CD8-positive, alpha-beta memory T cell (primary cell): ENCODE results near the gene PML. TPM values are rescaled to one million over a fixed set of nuclear protein-coding genes. Genes with fewer than 3 reads are reported as not detected.

Experiments used
- CTCF ChIA-PET: fragments of 350-600 bp; sonication (Branson Sonifier 250); formaldehyde crosslinking; loops from one replicate; lab custom pipeline; 2021; ENCODE audit warnings: antibody characterized with exemption; lab: Charles Lee
- POLR2A ChIA-PET: fragments of 350-600 bp; sonication (Branson Sonifier 250); formaldehyde crosslinking; loops from one replicate; lab custom pipeline; 2021; ENCODE audit warnings: antibody characterized with exemption; lab: Charles Lee
- DNase-seq, 5 donors: peaks; one replicate each; pipeline versions ENCODE4 v3.0.0 to v3.0.0-alpha.2; 2020 to 2022; ENCODE audit warnings: mixed read lengths in 1 of 5
- H3K27ac ChIP-seq: one replicate; pipeline ENCODE4 v1.7.0; 2013; ENCODE audit warnings: low read depth, mild to moderate bottlenecking, low read length, moderate library complexity
- H3K27me3 ChIP-seq: 2 replicates; pipeline ENCODE4 v1.7.0; 2013; ENCODE audit warnings: low read length, mild to moderate bottlenecking; ENCODE audit not compliant: insufficient read depth, poor library complexity, severe bottlenecking
- H3K36me3 ChIP-seq: 2 replicates; pipeline ENCODE4 v1.7.0; 2013; ENCODE audit warnings: mild to moderate bottlenecking, low read length, moderate library complexity; ENCODE audit not compliant: insufficient read depth
- H3K4me1 ChIP-seq: 2 replicates; pipeline ENCODE4 v1.7.0; 2013; ENCODE audit warnings: mild to moderate bottlenecking, low read length, moderate library complexity; ENCODE audit not compliant: insufficient read depth
- H3K4me3 ChIP-seq: 2 replicates; pipeline ENCODE4 v1.7.0; 2013; ENCODE audit warnings: mild to moderate bottlenecking, low read length
- H3K9me3 ChIP-seq: 2 replicates; pipeline ENCODE4 v1.7.0; 2013; ENCODE audit warnings: mild to moderate bottlenecking, low read length
- H3K27ac Mint-ChIP-seq, 8 donors: one replicate each; pipeline ENCODE4 v1.8.0; 2020 to 2021; ENCODE audit warnings: mixed read lengths in 8 of 8, mild to moderate bottlenecking in 6 of 8, inconsistent platforms in 3 of 8, moderate library complexity in 3 of 8
- H3K27me3 Mint-ChIP-seq, 2 donors: one replicate each; pipeline ENCODE4 v1.8.0; 2020 to 2021; ENCODE audit warnings: mixed read lengths in 2 of 2, mild to moderate bottlenecking in 1 of 2, moderate library complexity in 1 of 2
- H3K36me3 Mint-ChIP-seq, 3 donors: one replicate each; pipeline ENCODE4 v1.8.0; 2020 to 2021; ENCODE audit warnings: mixed read lengths in 3 of 3, inconsistent platforms in 1 of 3, mild to moderate bottlenecking in 1 of 3
- H3K4me1 Mint-ChIP-seq, 3 donors: one replicate each; pipeline ENCODE4 v1.8.0; 2020 to 2021; ENCODE audit warnings: mixed read lengths in 3 of 3, inconsistent platforms in 1 of 3, mild to moderate bottlenecking in 1 of 3
- H3K4me3 Mint-ChIP-seq, 7 donors: one replicate each; pipeline ENCODE4 v1.8.0; 2020 to 2021; ENCODE audit warnings: mixed read lengths in 7 of 7, mild to moderate bottlenecking in 6 of 7, moderate library complexity in 4 of 7, inconsistent platforms in 2 of 7
- H3K9me3 Mint-ChIP-seq, 5 donors: one replicate each; pipeline ENCODE4 v1.8.0; 2020 to 2022; ENCODE audit warnings: mixed read lengths in 5 of 5, mild to moderate bottlenecking in 3 of 5, moderate library complexity in 2 of 5, inconsistent platforms in 1 of 5
- polyA plus RNA-seq: library from polyadenylated mRNA; unstranded; fragments of 300-500 nt; fragmentation: Illumina TruSeq; gene quantifications from one replicate; pipeline ENCODE4 v1.2.3, GENCODE V29; 2021
- total RNA-seq, 2 experiments: library from RNA; stranded (reverse); gene quantifications; one replicate each; pipeline ENCODE4 v1.2.3, GENCODE V29; 2021

Gene PML
- total and polyA plus RNA-seq, 3 experiments from 2014 or later = 32.3 to 37.4 (median 35.5) TPM

DNA sequence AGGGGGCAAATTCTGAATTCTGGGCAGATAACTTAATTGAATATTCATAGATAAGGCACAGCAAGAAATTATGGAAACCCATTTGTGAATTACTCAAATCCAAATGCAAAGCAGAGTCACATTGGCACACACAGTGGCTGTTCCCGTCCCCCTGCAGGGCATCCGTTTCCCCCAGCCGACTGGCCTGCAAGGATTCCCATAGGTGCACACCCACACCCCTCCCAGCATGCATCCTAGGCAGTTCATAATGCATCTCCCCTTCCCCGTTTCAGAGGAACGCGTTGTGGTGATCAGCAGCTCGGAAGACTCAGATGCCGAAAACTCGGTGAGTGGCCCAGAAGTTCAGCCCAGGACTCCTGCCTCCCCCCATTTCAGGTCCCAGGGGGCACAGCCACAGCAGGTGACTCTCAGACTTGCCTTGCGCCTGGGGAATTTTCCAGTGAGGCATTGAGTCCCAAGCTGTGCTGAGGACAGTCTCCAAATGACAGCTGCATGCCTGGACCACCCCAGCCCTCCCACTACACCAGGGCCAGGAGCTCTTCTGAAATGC, 39.8 kb downstream of the PML start:
- Histone ChIP-seq H3K9me3 (no peaks in the 10 kb centered on the region), H3K27ac (no peak overlapping the region), H3K4me3 (no peak overlapping the region), H3K4me1 (no peaks in the 10 kb centered on the region), H3K27me3 (no peaks in the 10 kb centered on the region), H3K36me3 (peaks cover 31% of the 10 kb centered on the region)
- no peak for DNase-seq
- Mint-ChIP-seq H3K4me1 (no peaks in the 10 kb centered on the region), H3K4me3 (no peak overlapping the region), H3K27ac (no peak overlapping the region), H3K9me3 (no peaks in the 10 kb centered on the region), H3K27me3 (no peaks in the 10 kb centered on the region), H3K36me3 (peaks cover 0 to 83% (median 12%) of the 10 kb centered on the region in 3 donors)
- ChIA-PET POLR2A (no interaction called here), CTCF (no interaction called here)

DNA sequence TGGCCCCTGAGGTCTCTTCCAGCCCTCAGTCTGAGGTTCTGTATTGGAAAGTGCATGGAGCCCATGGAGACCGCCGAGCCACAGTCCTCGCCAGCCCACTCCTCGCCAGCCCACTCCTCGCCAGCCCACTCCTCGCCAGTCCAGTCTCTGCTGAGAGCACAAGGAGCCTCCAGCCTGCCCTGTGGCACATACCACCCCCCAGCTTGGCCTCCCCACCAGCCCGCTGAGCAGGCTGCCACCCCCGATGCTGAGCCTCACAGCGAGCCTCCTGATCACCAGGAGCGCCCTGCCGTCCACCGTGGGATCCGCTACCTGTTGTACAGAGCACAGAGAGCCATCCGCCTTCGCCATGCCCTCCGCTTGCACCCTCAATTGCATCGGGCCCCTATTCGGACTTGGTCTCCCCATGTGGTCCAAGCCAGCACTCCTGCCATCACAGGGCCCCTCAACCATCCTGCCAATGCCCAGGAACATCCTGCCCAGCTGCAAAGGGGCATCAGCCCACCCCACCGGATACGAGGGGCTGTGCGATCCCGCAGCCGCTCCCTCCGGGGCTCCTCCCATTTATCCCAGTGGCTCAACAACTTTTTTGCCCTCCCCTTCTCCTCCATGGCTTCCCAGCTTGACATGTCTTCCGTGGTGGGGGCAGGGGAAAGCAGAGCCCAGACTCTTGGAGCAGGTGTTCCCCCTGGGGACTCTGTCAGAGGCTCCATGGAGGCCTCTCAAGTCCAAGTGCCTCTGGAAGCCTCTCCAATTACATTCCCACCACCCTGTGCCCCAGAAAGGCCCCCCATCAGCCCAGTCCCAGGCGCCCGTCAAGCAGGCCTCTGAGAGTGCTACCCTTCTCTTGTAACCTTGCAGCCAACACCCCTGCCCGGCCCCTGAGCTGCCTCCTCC, 40.9 kb downstream of the PML start:
- no peaks in the 10 kb centered on the region for H3K9me3 ChIP-seq
- no peaks in the 10 kb centered on the region for H3K27me3 ChIP-seq
- no peak overlapping the region for H3K4me3 ChIP-seq
- H3K27ac ChIP-seq = no peak overlapping the region
- Mint-ChIP-seq H3K27ac (peak overlapping the region in 2 of 8 donors; percentile 27 to 35), H3K9me3 (no peaks in the 10 kb centered on the region), H3K27me3 (no peaks in the 10 kb centered on the region), H3K4me1 (no peaks in the 10 kb centered on the region), H3K4me3 (peak overlapping the region in 1 of 7 donors; percentile 40), H3K36me3 (peaks cover 0 to 79% (median 10%) of the 10 kb centered on the region in 3 donors)
- ChIA-PET CTCF (no interaction called here), POLR2A (no interaction called here)
- H3K4me1 ChIP-seq = no peaks in the 10 kb centered on the region
- peaks cover 31% of the 10 kb centered on the region for H3K36me3 ChIP-seq
- DNase-seq = no peak

DNA sequence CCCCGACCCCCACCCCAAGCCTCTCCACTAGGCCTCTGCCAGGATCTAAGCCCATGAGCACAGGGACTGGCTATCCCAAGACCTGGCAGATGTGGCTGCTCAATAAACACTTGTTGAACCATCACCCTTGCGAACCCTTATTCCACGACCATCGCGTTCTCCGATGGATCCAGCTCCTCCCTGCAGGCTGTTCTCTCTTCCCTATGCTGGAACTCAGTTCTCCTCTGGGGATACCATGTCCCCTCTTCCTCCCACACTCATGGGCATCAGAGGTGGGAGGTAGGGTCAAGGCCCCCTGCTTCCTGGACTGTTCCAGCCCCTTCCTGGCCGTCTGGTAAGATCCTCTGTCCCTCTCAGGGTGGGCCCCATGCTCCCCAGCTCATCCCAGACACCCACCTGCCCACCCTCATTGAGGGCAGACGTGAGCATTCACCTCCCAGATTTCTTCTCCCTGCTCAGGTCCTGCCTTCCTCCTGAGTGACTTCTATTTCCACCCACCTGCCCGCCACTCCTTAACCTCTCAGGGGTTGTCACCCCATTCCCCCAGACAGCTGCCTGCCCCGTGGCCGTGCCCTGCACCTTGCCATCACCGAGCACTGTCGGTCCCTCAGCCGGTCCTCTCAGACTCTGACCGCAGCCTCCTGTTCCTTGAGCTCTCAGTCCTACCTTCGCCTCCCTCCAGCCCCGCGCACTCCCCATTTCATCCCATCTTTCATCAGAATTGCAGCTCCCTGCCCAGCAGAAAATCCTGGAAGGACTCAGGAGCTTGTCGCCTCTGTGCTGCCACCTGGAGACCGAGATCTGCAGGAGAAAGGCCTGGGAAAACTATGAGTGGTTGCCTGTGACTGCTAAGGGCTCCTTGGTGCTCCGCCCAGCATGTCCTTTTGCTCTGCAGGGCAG, 42.0 kb downstream of the PML start:
- no peak overlapping the region for H3K4me3 Mint-ChIP-seq
- peak overlapping the region in 3 of 8 donors; percentile 17 to 82 (median 38) for H3K27ac Mint-ChIP-seq
- Histone ChIP-seq H3K27ac (no peak overlapping the region), H3K27me3 (no peaks in the 10 kb centered on the region), H3K9me3 (no peaks in the 10 kb centered on the region), H3K4me1 (no peaks in the 10 kb centered on the region), H3K4me3 (no peak overlapping the region), H3K36me3 (peaks cover 31% of the 10 kb centered on the region)
- no peak for DNase-seq
- ChIA-PET CTCF (no interaction called here), POLR2A (no interaction called here)
- no peaks in the 10 kb centered on the region for H3K27me3 Mint-ChIP-seq
- no peaks in the 10 kb centered on the region for H3K9me3 Mint-ChIP-seq
- H3K36me3 Mint-ChIP-seq = peaks cover 0 to 76% (median 8%) of the 10 kb centered on the region in 3 donors
- no peaks in the 10 kb centered on the region for H3K4me1 Mint-ChIP-seq

GRCh38 chr15:74037171-74038117, 42.9 kb downstream of the PML start:
- Mint-ChIP-seq H3K9me3 (no peaks in the 10 kb centered on the region), H3K27me3 (no peaks in the 10 kb centered on the region), H3K4me3 (no peak overlapping the region), H3K27ac (peak overlapping the region in 3 of 8 donors; percentile 33 to 72 (median 39)), H3K4me1 (no peaks in the 10 kb centered on the region), H3K36me3 (peaks cover 0 to 70% (median 8%) of the 10 kb centered on the region in 3 donors)
- Histone ChIP-seq H3K27me3 (no peaks in the 10 kb centered on the region), H3K27ac (no peak overlapping the region), H3K4me1 (no peaks in the 10 kb centered on the region), H3K4me3 (no peak overlapping the region), H3K36me3 (peaks cover 26% of the 10 kb centered on the region), H3K9me3 (no peaks in the 10 kb centered on the region)
- POLR2A ChIA-PET = no interaction called here
- CTCF ChIA-PET = interaction anchor here (0.8 to 1.1 kb wide), 2 partner anchors 10 to 64 kb away, joined by 3 read pairs; no protein-coding TSS in a partner anchor
- no peak for DNase-seq

- DNase-seq = no peak
- no peaks in the 10 kb centered on the region for H3K27me3 ChIP-seq
- no peak overlapping the region for H3K4me3 ChIP-seq
- Mint-ChIP-seq H3K27ac (peak overlapping the region in 5 of 8 donors; percentile 17 to 52 (median 48)), H3K9me3 (no peaks in the 10 kb centered on the region), H3K36me3 (peaks cover 0 to 73% (median 6%) of the 10 kb centered on the region in 3 donors), H3K27me3 (no peaks in the 10 kb centered on the region), H3K4me1 (no peaks in the 10 kb centered on the region), H3K4me3 (no peak overlapping the region)
- no peaks in the 10 kb centered on the region for H3K9me3 ChIP-seq
- ChIA-PET POLR2A (no interaction called here), CTCF (interaction anchor here (0.8 to 1.1 kb wide), 2 partner anchors 9 to 66 kb away, joined by 3 read pairs; no protein-coding TSS in a partner anchor)
- H3K36me3 ChIP-seq = peaks cover 13% of the 10 kb centered on the region
- no peaks in the 10 kb centered on the region for H3K4me1 ChIP-seq
- no peak overlapping the region for H3K27ac ChIP-seq
Observed at GRCh38 chr15:74038707-74039655, 44.5 kb downstream of the PML start.

DNA sequence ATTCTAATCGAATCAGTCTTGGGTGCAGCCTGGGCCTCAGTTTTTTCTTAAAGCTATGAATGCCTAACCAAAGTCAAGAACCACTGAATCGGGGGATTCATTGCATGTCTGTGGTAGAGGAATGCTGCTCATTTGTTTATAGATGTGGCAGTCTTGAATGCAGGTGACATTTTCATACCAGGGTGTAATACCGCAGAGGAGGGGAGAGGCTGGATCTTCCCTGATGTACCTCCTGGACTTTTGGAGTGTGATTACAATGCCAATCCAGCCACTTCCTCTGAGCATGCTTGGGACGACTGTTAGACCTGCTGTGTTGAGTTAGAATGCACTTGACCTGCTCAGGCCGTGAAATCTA, 45.1 kb downstream of the PML start:
- no peaks in the 10 kb centered on the region for H3K4me1 Mint-ChIP-seq
- DNase-seq = no peak
- H3K4me3 ChIP-seq = no peak overlapping the region
- H3K9me3 Mint-ChIP-seq = no peaks in the 10 kb centered on the region
- H3K36me3 Mint-ChIP-seq = peaks cover 0 to 70% (median 2%) of the 10 kb centered on the region in 3 donors
- ChIA-PET POLR2A (no interaction called here), CTCF (no interaction called here)
- H3K4me1 ChIP-seq = no peaks in the 10 kb centered on the region
- H3K4me3 Mint-ChIP-seq = no peak overlapping the region
- H3K27me3 Mint-ChIP-seq = no peaks in the 10 kb centered on the region
- H3K27ac ChIP-seq = no peak overlapping the region
- peaks cover 10% of the 10 kb centered on the region for H3K36me3 ChIP-seq
- no peaks in the 10 kb centered on the region for H3K27me3 ChIP-seq
- peak overlapping the region in 3 of 8 donors; percentile 23 to 44 (median 44) for H3K27ac Mint-ChIP-seq
- no peaks in the 10 kb centered on the region for H3K9me3 ChIP-seq
